Body of pancreas (tissue), 4 donors: ENCODE results near the gene SMG1.
"Not testable (repeated sequence)": the region's sequence is repeated elsewhere in the genome, so short reads cannot be mapped to it uniquely, and the experiment has no call there.

ENCODE experiments used
- POLR2A ChIP-seq, 3 donors: fragments of 450-650 bp; IDR thresholded peaks; one replicate each; pipeline ENCODE4 v1.6.1; 2016; ENCODE audit warnings: antibody characterized with exemption in 3 of 3, mild to moderate bottlenecking in 2 of 3
- TF ChIP-seq, protein P1 (sequence below), 7 experiments: fragments of 450-650 bp in 4 of 7; fragments of 200-600 bp in 3 of 7; sonication (generic) in 3 of 7; IDR thresholded peaks; one replicate each; pipeline ENCODE4 v1.5.1; 2016 to 2019; ENCODE audit warnings: antibody characterized with exemption in 7 of 7

DNA sequence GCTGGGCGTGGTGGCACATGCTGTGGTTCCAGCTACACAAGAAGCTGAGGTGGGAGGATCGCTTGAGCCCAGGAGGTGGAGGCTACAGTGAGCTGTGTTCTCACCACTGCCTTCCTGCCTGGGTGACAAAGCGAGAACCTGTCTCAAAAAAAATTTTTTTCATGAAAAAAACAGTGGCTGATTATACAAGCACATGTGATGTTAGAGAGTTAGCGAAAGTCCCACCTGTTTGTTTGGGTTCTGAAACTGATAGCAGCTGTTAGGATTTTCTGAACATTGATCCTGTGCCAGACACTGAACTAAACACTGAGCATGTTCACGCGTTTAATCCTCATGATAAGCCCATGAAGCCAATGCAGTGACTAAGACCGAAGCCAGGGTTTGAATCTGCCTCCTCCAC, 159.0 kb downstream of the SMG1 start:
- TF ChIP-seq POLR2A (IDR thresholded peaks at IDR 0.05), result not testable (repeated sequence)
- TF ChIP-seq, protein P1, sequence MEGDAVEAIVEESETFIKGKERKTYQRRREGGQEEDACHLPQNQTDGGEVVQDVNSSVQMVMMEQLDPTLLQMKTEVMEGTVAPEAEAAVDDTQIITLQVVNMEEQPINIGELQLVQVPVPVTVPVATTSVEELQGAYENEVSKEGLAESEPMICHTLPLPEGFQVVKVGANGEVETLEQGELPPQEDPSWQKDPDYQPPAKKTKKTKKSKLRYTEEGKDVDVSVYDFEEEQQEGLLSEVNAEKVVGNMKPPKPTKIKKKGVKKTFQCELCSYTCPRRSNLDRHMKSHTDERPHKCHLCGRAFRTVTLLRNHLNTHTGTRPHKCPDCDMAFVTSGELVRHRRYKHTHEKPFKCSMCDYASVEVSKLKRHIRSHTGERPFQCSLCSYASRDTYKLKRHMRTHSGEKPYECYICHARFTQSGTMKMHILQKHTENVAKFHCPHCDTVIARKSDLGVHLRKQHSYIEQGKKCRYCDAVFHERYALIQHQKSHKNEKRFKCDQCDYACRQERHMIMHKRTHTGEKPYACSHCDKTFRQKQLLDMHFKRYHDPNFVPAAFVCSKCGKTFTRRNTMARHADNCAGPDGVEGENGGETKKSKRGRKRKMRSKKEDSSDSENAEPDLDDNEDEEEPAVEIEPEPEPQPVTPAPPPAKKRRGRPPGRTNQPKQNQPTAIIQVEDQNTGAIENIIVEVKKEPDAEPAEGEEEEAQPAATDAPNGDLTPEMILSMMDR (IDR thresholded peaks at IDR 0.05), result not testable (repeated sequence)
